WERI-Rb-1 (cell line): ENCODE results near the gene ERBIN.

Experiments
- DNase-seq: peaks from one replicate; pipeline ENCODE4 v3.0.0-alpha.2; 2020
- H3K27ac ChIP-seq: fragments of 250-450 bp; sonication (Bioruptor Pico); 2 replicates; pipeline ENCODE4 v1.5.1; 2020; ENCODE audit warnings: mild to moderate bottlenecking, moderate library complexity
- H3K27me3 ChIP-seq: fragments of 250-450 bp; sonication (Bioruptor Pico); 2 replicates; pipeline ENCODE4 v1.5.1; 2021; ENCODE audit warnings: mild to moderate bottlenecking, low read depth, moderate library complexity; ENCODE audit not compliant: insufficient read depth, severe bottlenecking
- H3K36me3 ChIP-seq: fragments of 250-450 bp; sonication (Bioruptor Pico); 2 replicates; pipeline ENCODE4 v1.5.1; 2020; ENCODE audit warnings: mild to moderate bottlenecking, moderate library complexity
- H3K4me3 ChIP-seq: 2 replicates; pipeline ENCODE4 v1.5.1; 2011; ENCODE audit warnings: low read depth, mild to moderate bottlenecking, control low read depth, low read length
- H3K9me3 ChIP-seq: fragments of 250-450 bp; sonication (Bioruptor Pico); 2 replicates; pipeline ENCODE4 v1.5.1; 2021; ENCODE audit warnings: mild to moderate bottlenecking, moderate library complexity; ENCODE audit not compliant: severe bottlenecking
- TF ChIP-seq, protein P1 (sequence below): IDR thresholded peaks from 2 replicates; pipeline ENCODE4 v1.5.1; 2011; ENCODE audit warnings: low read depth, mild to moderate bottlenecking, control low read depth, inconsistent platforms, low read length

The ERBIN gene

DNA sequence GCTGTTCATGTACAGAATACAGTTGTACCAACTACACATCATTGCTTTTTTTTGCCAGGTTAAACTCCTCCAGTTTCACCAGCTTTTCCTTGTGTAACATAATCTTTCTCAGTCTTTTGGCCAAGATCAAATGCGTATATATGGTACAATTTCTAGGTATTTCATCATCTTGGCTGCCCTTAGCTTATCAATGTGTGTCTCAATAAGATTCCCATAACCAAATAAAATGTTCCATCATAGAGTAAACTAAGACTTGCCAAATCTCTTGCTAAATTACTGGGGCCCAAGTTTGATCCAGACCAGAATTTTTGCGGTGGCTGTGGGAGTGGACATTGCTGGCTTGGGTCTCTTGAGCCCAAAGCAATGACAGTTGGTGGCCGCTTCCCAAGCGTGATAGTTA, 24.3 kb upstream of the ERBIN start:
- Histone ChIP-seq H3K36me3 (no peaks in the 10 kb centered on the region), H3K4me3 (no peak overlapping the region), H3K27me3 (no peaks in the 10 kb centered on the region), H3K27ac (no peak overlapping the region), H3K9me3 (no peaks in the 10 kb centered on the region)
- TF ChIP-seq, protein P1, sequence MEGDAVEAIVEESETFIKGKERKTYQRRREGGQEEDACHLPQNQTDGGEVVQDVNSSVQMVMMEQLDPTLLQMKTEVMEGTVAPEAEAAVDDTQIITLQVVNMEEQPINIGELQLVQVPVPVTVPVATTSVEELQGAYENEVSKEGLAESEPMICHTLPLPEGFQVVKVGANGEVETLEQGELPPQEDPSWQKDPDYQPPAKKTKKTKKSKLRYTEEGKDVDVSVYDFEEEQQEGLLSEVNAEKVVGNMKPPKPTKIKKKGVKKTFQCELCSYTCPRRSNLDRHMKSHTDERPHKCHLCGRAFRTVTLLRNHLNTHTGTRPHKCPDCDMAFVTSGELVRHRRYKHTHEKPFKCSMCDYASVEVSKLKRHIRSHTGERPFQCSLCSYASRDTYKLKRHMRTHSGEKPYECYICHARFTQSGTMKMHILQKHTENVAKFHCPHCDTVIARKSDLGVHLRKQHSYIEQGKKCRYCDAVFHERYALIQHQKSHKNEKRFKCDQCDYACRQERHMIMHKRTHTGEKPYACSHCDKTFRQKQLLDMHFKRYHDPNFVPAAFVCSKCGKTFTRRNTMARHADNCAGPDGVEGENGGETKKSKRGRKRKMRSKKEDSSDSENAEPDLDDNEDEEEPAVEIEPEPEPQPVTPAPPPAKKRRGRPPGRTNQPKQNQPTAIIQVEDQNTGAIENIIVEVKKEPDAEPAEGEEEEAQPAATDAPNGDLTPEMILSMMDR = no peak
- DNase-seq = no peak

DNA sequence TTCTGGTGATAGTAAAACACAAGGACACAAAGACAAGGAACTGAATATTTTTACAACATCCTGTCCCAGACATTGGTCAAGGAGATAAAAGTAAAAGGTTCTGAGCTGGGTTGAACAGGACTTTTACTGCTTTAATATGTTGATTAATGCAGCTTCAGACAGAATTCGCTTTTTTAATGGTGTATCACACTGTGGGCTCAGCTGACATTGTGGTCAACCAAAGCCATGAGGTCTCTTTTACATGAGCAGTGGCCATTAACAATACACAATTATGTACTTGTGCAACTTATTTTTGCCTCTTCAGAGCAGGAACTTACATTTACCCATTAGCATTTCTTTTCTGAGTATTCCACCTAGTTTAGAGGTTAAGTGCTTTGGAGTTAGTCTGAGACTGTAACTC, 22.8 kb upstream of the ERBIN start:
- Histone ChIP-seq H3K36me3 (no peaks in the 10 kb centered on the region), H3K27ac (no peak overlapping the region), H3K27me3 (no peaks in the 10 kb centered on the region), H3K4me3 (no peak overlapping the region), H3K9me3 (no peaks in the 10 kb centered on the region)
- no peak for DNase-seq
- TF ChIP-seq, protein P1 = no peak

DNA sequence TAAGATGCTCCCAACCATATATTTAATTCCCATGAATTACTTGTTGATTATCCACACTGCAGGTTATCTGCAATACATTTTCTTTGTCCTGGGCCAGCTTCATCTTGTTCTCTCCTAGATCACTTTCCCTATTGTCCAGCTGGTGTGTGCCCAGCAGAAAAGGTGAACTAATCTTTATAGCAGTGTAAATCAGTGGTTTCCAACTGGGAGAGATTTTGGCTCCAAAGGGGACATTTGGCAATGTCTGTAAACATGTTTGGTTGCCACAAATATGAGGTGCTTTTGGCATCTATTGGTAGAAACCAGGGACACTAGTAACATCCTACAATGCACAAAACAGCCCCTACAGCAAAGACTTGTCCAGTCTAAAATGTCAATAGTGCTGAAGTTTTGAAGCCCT, 20.1 kb upstream of the ERBIN start:
- TF ChIP-seq, protein P1 = no peak
- H3K36me3 ChIP-seq = no peaks in the 10 kb centered on the region
- no peak for DNase-seq
- no peak overlapping the region for H3K27ac ChIP-seq
- H3K4me3 ChIP-seq = no peak overlapping the region
- H3K9me3 ChIP-seq = no peaks in the 10 kb centered on the region
- no peaks in the 10 kb centered on the region for H3K27me3 ChIP-seq

DNA sequence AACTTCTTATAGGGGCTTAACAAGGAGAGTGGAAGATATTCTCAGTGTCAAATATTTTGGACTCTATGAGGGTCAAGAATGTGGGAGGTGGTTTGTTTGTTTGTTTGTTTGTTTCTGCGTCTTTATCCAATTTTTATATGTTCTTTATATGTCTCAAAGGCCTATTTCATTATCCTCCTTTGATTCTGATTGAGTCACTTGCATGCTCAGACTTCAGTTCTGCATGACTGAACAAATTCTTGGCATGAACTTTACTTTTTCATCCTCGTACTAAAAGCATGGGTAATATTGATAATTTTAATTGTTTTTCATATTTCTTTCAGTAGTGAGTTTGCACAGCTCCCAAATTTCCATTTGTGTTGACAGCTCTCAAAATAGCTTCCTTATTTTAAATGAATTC, 19.2 kb upstream of the ERBIN start:
- H3K27me3 ChIP-seq = no peaks in the 10 kb centered on the region
- TF ChIP-seq, protein P1 = no peak
- no peak for DNase-seq

DNA sequence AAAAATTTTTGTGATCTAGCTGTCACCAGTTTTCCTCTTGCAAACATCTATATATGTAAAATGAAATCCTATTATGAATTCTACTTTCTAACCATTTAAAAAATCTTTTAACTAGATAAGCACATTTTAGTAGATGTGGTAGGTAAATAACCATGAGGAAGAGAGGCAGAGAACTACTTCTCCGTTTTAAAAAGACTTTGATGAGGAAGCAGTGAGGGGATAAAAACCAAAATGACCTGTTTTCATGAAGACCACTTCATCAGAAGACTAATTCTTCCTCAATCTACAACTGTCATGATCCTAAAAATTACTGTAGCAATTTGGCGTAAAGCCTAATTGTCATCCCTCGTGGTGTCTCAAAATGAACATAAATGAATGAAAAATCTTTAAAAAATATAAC, 15.7 kb upstream of the ERBIN start:
- Histone ChIP-seq H3K27ac (no peak overlapping the region), H3K4me3 (no peak overlapping the region), H3K36me3 (no peaks in the 10 kb centered on the region), H3K27me3 (no peaks in the 10 kb centered on the region), H3K9me3 (no peaks in the 10 kb centered on the region)
- no peak for DNase-seq
- TF ChIP-seq, protein P1 = no peak

More for the DNA sequence above, 19.2 kb upstream of the ERBIN start:
- Histone ChIP-seq H3K36me3 (no peaks in the 10 kb centered on the region), H3K27ac (no peak overlapping the region), H3K9me3 (no peaks in the 10 kb centered on the region), H3K4me3 (no peak overlapping the region)

DNA sequence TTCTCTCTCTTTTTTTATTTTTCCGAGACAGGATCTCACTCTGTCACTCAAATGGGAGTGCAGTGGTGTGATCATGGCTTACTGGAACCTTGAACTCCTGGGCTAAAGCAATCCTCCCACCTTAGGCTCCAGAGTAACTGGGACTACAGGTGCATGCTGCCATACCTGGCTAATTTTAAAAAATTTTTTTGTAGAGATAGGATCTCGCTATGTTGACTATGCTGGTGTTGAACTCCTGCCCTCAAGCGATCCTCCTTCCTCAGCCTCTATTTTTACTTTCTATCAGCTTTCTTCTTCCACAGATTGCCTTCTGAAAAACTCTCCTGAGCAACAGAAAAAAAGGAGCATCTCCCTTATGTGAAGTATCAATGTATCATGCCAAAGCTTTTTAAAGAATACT, 14.1 kb upstream of the ERBIN start:
- H3K27me3 ChIP-seq = no peaks in the 10 kb centered on the region
- no peaks in the 10 kb centered on the region for H3K9me3 ChIP-seq
- H3K27ac ChIP-seq = no peak overlapping the region
- TF ChIP-seq, protein P1 = no peak
- no peaks in the 10 kb centered on the region for H3K36me3 ChIP-seq
- no peak for DNase-seq
- no peak overlapping the region for H3K4me3 ChIP-seq
